ENCODE results near the gene COTL1.

Gene COTL1

GRCh38 chr16:84548971-84549844 lies 68.7 kb downstream of the COTL1 start:
- no peak for TF ChIP-seq CTCF (IDR thresholded peaks at IDR 0.05; ENCODE audit: low read depth, low read length, missing control alignments)
- no peak overlapping the region for H3K4me3 ChIP-seq (replicated peaks; ENCODE audit: low read depth, low read length)
- DNase-seq (ENCODE audit: extremely low read depth, low read depth): no peak

GRCh38 chr16:84548508-84548907 lies 69.4 kb downstream of the COTL1 start:
- no peak for DNase-seq (ENCODE audit: extremely low read depth, low read depth)
- no peak for TF ChIP-seq CTCF (IDR thresholded peaks at IDR 0.05; ENCODE audit: low read depth, low read length, missing control alignments)
- no peak overlapping the region for H3K4me3 ChIP-seq (replicated peaks; ENCODE audit: low read depth, low read length)

GRCh38 chr16:84547546-84548061 lies 70.3 kb downstream of the COTL1 start:
- TF ChIP-seq CTCF (IDR thresholded peaks at IDR 0.05; ENCODE audit: low read depth, low read length, missing control alignments): no peak
- DNase-seq (ENCODE audit: extremely low read depth, low read depth): no peak
- H3K4me3 ChIP-seq (replicated peaks; ENCODE audit: low read depth, low read length): no peak overlapping the region

GRCh38 chr16:84546669-84547545 lies 71.0 kb downstream of the COTL1 start:
- DNase-seq (ENCODE audit: extremely low read depth, low read depth): no peak
- TF ChIP-seq CTCF (IDR thresholded peaks at IDR 0.05; ENCODE audit: low read depth, low read length, missing control alignments): no peak
- no peak overlapping the region for H3K4me3 ChIP-seq (replicated peaks; ENCODE audit: low read depth, low read length)

GRCh38 chr16:84545114-84545737 lies 72.7 kb downstream of the COTL1 start:
- no peak overlapping the region for H3K4me3 ChIP-seq (replicated peaks; ENCODE audit: low read depth, low read length)
- TF ChIP-seq CTCF (IDR thresholded peaks at IDR 0.05; ENCODE audit: low read depth, low read length, missing control alignments): no peak
- no peak for DNase-seq (ENCODE audit: extremely low read depth, low read depth)

GRCh38 chr16:84544031-84544773 lies 73.7 kb downstream of the COTL1 start:
- DNase-seq (ENCODE audit: extremely low read depth, low read depth): no peak
- no peak overlapping the region for H3K4me3 ChIP-seq (replicated peaks; ENCODE audit: low read depth, low read length)
- no peak for TF ChIP-seq CTCF (IDR thresholded peaks at IDR 0.05; ENCODE audit: low read depth, low read length, missing control alignments)

Data from HFF-Myc (cell line).